A549 (cell line): ENCODE data around the gene PROM2. TPM values are rescaled to one million over a fixed set of nuclear protein-coding genes. Genes with fewer than 3 reads are reported as not detected.

Source experiments
- ATAC-seq, 2 experiments: fragments of 200-7000 bp in 1 of 2; fragments of >200 bp in 1 of 2; cut with Nextera tagmentation in 1 of 2; cut with Tn5 transposase in 1 of 2; 3 replicates each; pipeline versions ENCODE4 v1.8.0 to v1.9.1; 2018 to 2020; ENCODE audit warnings: mild to moderate bottlenecking in 1 of 2, moderate library complexity in 1 of 2
- CTCF ChIA-PET: fragments of 300-600 bp; sonication (Branson Sonifier 250); formaldehyde crosslinking; extraction: SDS; loops from one replicate; lab custom pipeline; 2021; ENCODE audit warnings: antibody characterized with exemption, inconsistent platforms; lab: Yijun Ruan, JAX
- POLR2A ChIA-PET: fragments of 350-600 bp; formaldehyde crosslinking; extraction: SDS; loops from one replicate; lab custom pipeline; 2021; ENCODE audit warnings: antibody characterized with exemption, inconsistent platforms; lab: Yijun Ruan, JAX
- DNase-seq, 2 experiments: peaks; one replicate each; pipeline versions ENCODE4 v3.0.0 to v3.0.0-alpha.2; 2011 to 2016; ENCODE audit warnings: low read depth in 1 of 2, low spot score in 1 of 2
- FAIRE-seq: peaks from 2 replicates; lab custom pipeline; 2011; peaks lifted over from hg19 to GRCh38; lab: Jason Lieb, UNC
- H3K27ac ChIP-seq, 2 experiments: fragments of >200 bp; sonication (Bioruptor Twin); formaldehyde crosslinking; 3 replicates each; pipeline ENCODE4 v1.5.1; 2016 to 2017
- H3K4me1 ChIP-seq: fragments of >200 bp; sonication (Bioruptor Twin); formaldehyde crosslinking; 3 replicates; pipeline ENCODE4 v1.6.1; 2016
- H3K4me2 ChIP-seq: fragments of >200 bp; sonication (Bioruptor Twin); formaldehyde crosslinking; 3 replicates; pipeline ENCODE4 v1.6.1; 2016
- H3K4me3 ChIP-seq: fragments of >200 bp; sonication (Bioruptor Twin); formaldehyde crosslinking; 3 replicates; pipeline ENCODE4 v1.5.1; 2016
- H3K9me3 ChIP-seq: fragments of >200 bp; sonication (Bioruptor Twin); formaldehyde crosslinking; 3 replicates; pipeline ENCODE4 v1.6.1; 2016
- CBX8 ChIP-seq: fragments of 200-600 bp; sonication (generic); IDR thresholded peaks from 2 replicates; pipeline ENCODE4 v1.6.1; 2016
- CEBPB ChIP-seq, 2 experiments: fragments of >200 bp in 1 of 2; sonication (Bioruptor Twin) in 1 of 2; formaldehyde crosslinking in 1 of 2; IDR thresholded peaks; 2 replicates each; pipeline ENCODE4 v1.6.1; 2012 to 2016
- E2F6 ChIP-seq: IDR thresholded peaks from 2 replicates; pipeline ENCODE4 v1.6.1; 2012; ENCODE audit warnings: low read depth, borderline replicate concordance
- ELK1 ChIP-seq: fragments of 150-350 bp; IDR thresholded peaks from 2 replicates; pipeline ENCODE4 v1.6.1; 2014; ENCODE audit warnings: low read depth, mild to moderate bottlenecking, low read length
- FOXS1 ChIP-seq: fragments of 250-450 bp; sonication (Bioruptor Pico); IDR thresholded peaks from 2 replicates; pipeline ENCODE4 v1.5.0; 2020; ENCODE audit warnings: mild to moderate bottlenecking, moderate library complexity
- HDAC2 ChIP-seq: fragments of 200-600 bp; sonication (generic); IDR thresholded peaks from 2 replicates; pipeline ENCODE4 v1.6.1; 2016
- HOXB13 ChIP-seq: fragments of 250-450 bp; sonication (Bioruptor Pico); IDR thresholded peaks from 2 replicates; pipeline ENCODE4 v1.5.0; 2020; ENCODE audit warnings: low read depth, mild to moderate bottlenecking, moderate library complexity
- KDM5A ChIP-seq: fragments of 200-600 bp; sonication (generic); IDR thresholded peaks from 2 replicates; pipeline ENCODE4 v1.6.1; 2016; ENCODE audit warnings: antibody characterized with exemption, mild to moderate bottlenecking
- MAFK ChIP-seq: fragments of 450-650 bp; IDR thresholded peaks from 2 replicates; pipeline ENCODE4 v1.6.1; 2014; ENCODE audit not compliant: partially characterized antibody
- MYC ChIP-seq: IDR thresholded peaks from 2 replicates; pipeline ENCODE4 v1.6.1; 2012; ENCODE audit warnings: mild to moderate bottlenecking, inconsistent platforms, low read length, improper control_type of control experiment, borderline replicate concordance
- NFE2L2 ChIP-seq: fragments of 150-350 bp; conservative IDR thresholded peaks from 2 replicates; pipeline ENCODE4 v1.6.1; 2014; ENCODE audit warnings: low read length
- PBX3 ChIP-seq: IDR thresholded peaks from 2 replicates; pipeline ENCODE4 v1.6.1; 2012
- PHF8 ChIP-seq: fragments of 200-600 bp; sonication (generic); IDR thresholded peaks from 2 replicates; pipeline ENCODE4 v1.6.1; 2016; ENCODE audit warnings: low read depth, mild to moderate bottlenecking, antibody characterized with exemption, moderate library complexity, borderline replicate concordance
- POLR2A ChIP-seq: IDR thresholded peaks from 2 replicates; pipeline ENCODE4 v1.6.1; 2012; ENCODE audit warnings: mild to moderate bottlenecking, low read length
- POLR2AphosphoS2 ChIP-seq: conservative IDR thresholded peaks from 2 replicates; pipeline ENCODE4 v1.6.1; 2012; ENCODE audit warnings: low read length, improper control_type of control experiment, inconsistent platforms
- REST ChIP-seq: fragments of 200-600 bp; sonication (generic); IDR thresholded peaks from 2 replicates; pipeline ENCODE4 v1.6.1; 2016; ENCODE audit warnings: antibody characterized with exemption, mild to moderate bottlenecking, moderate library complexity
- SMC3 ChIP-seq: fragments of >200 bp; sonication (Bioruptor Twin); formaldehyde crosslinking; IDR thresholded peaks from 3 replicates; pipeline ENCODE4 v1.6.1; 2018; ENCODE audit warnings: inconsistent platforms
- TP53 ChIP-seq: fragments of 250-450 bp; sonication (Bioruptor Pico); IDR thresholded peaks from 2 replicates; pipeline ENCODE4 v1.5.0; 2021; ENCODE audit warnings: mild to moderate bottlenecking, moderate library complexity
- ZFP36 ChIP-seq: fragments of 450-650 bp; IDR thresholded peaks from 2 replicates; pipeline ENCODE4 v1.6.1; 2014; ENCODE audit warnings: borderline replicate concordance; ENCODE audit not compliant: partially characterized antibody
- ZSCAN20 ChIP-seq: fragments of 250-450 bp; sonication (Bioruptor Pico); IDR thresholded peaks from 2 replicates; pipeline ENCODE4 v1.8.0; 2022; ENCODE audit warnings: mild to moderate bottlenecking, moderate library complexity
- WGBS: methylation state at CpG from one replicate; pipeline ENCODE4 v1.1.6; 2017; ENCODE audit errors: missing lambda C conversion rate; 5-methylcytosine and 5-hydroxymethylcytosine counted together
- polyA plus RNA-seq, 4 experiments: library from polyadenylated mRNA; depleted of rRNA in 3 of 4; stranded (reverse); fragments of >200 nt; fragmentation: RNase III in 1 of 4; extraction: RNeasy Plus Mini Kit Qiagen cat#74134 plus additional on column Dnase treatment in 1 of 4; gene quantifications; 2 replicates in 3 of 4; 3 replicates in 1 of 4; pipeline ENCODE4 v1.2.3, GENCODE V29; 2011 to 2017
- TF ChIP-seq, protein P1 (sequence below): fragments of >200 bp; sonication (Bioruptor Twin); formaldehyde crosslinking; IDR thresholded peaks from 3 replicates; pipeline ENCODE4 v1.5.1; 2016

Gene PROM2
- polyA plus RNA-seq, 2 of the 4 experiments (the other 2 are of a cell fraction), result 0.08 to 0.09 TPM

DNA sequence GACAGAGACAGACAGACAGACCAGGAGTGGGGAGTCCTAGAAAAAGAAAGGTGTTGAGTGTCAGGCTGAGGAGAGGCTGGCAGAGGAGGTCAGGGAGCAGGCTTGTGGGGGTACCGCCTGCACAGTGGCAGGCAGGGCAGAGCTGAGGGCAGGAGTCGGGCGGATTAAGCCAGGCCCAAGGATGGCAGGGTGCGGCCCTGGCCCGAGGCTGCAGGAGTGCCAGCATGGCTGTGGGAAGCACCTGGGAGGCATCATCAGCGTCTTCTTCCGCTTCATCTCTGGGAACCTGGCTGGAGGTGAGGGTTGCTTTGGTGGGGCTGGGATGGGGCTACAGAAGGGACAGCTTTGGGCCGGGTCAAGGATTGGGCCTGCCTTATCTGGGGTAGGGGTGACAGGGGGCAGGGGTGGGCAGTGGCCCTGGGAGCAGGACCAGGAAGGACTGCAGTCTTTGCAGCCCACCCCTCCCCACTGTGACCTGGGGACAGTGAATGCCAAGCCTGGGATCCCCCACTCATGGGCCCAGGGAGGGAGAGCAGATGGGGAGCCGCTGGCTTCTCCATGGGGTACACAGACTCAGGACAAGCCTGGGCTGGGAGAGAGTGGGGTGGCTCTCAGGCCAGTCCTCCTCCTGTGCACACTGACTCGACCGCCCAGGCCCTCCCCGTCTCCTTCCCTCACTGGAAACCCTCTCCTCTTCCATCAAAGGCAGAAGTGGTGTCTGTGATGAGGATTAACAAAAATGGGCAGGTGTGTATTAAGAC, 43.6 kb downstream of the PROM2 start:
- POLR2A ChIA-PET, result no interaction called here
- CTCF ChIA-PET, result interaction anchor here (1.0 to 1.6 kb wide), 2 partner anchors 16 to 28 kb away, joined by 4 read pairs; no protein-coding TSS in a partner anchor
- WGBS, result 52% methylated on average over 10 of the region's 12 CpGs
- H3K4me2 ChIP-seq, result no peak overlapping the region
- no peaks in the 10 kb centered on the region for H3K4me1 ChIP-seq
- ATAC-seq (no peak), FAIRE-seq (no peak), DNase-seq (no peak)
- no peak for TF ChIP-seq NFE2L2
- no peak for TF ChIP-seq TP53 (CRISPR knock-in tag)
- TF ChIP-seq ZSCAN20 (CRISPR knock-in tag), result no peak
- TF ChIP-seq PHF8, result no peak
- no peak for TF ChIP-seq POLR2A
- no peak for TF ChIP-seq ZFP36
- TF ChIP-seq REST, result no peak
- no peak for TF ChIP-seq E2F6
- TF ChIP-seq, protein P1, sequence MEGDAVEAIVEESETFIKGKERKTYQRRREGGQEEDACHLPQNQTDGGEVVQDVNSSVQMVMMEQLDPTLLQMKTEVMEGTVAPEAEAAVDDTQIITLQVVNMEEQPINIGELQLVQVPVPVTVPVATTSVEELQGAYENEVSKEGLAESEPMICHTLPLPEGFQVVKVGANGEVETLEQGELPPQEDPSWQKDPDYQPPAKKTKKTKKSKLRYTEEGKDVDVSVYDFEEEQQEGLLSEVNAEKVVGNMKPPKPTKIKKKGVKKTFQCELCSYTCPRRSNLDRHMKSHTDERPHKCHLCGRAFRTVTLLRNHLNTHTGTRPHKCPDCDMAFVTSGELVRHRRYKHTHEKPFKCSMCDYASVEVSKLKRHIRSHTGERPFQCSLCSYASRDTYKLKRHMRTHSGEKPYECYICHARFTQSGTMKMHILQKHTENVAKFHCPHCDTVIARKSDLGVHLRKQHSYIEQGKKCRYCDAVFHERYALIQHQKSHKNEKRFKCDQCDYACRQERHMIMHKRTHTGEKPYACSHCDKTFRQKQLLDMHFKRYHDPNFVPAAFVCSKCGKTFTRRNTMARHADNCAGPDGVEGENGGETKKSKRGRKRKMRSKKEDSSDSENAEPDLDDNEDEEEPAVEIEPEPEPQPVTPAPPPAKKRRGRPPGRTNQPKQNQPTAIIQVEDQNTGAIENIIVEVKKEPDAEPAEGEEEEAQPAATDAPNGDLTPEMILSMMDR, result no peak
- TF ChIP-seq ELK1, result no peak
- no peak for TF ChIP-seq MAFK
- TF ChIP-seq CBX8, result no peak
- TF ChIP-seq POLR2AphosphoS2, result no peak
- no peak for TF ChIP-seq KDM5A
- no peak overlapping the region for H3K4me3 ChIP-seq
- H3K27ac ChIP-seq, result no peak overlapping the region
- no peaks in the 10 kb centered on the region for H3K9me3 ChIP-seq

GRCh38 chr2:95318431-95319220, 44.4 kb downstream of the PROM2 start:
- Histone ChIP-seq H3K4me2 (no peak overlapping the region), H3K4me1 (no peaks in the 10 kb centered on the region), H3K4me3 (no peak overlapping the region), H3K9me3 (no peaks in the 10 kb centered on the region), H3K27ac (no peak overlapping the region)
- TF ChIP-seq SMC3 (no peak), FOXS1 (CRISPR knock-in tag) (no peak), POLR2A (no peak), MAFK (no peak), MYC (no peak), HDAC2 (no peak), CEBPB (IDR thresholded peaks at IDR 0.05) (no peak), HOXB13 (CRISPR knock-in tag) (no peak), TP53 (CRISPR knock-in tag) (no peak), PBX3 (no peak)
- TF ChIP-seq, protein P1, result no peak
- no peak for FAIRE-seq
- ChIA-PET CTCF (interaction anchor here (1.6 kb wide), 1 partner anchor 27 kb away, joined by 4 read pairs; no protein-coding TSS in a partner anchor), POLR2A (no interaction called here)
- no peak for DNase-seq
- 46% methylated on average over 13 of the region's 13 CpGs for WGBS
- no peak for ATAC-seq
